GM21423 (cell line): ENCODE results near the gene IKBKG.
"Not testable (repeated sequence)": the region's sequence is repeated elsewhere in the genome, so short reads cannot be mapped to it uniquely, and the experiment has no call there.

Experiments
- ATAC-seq: cut with Tn5 transposase; IDR thresholded peaks from one replicate; pipeline ENCODE4 v1.9.1; 2021; ENCODE audit warnings: mild to moderate bottlenecking, moderate library complexity; ENCODE audit not compliant: unreplicated experiment

The IKBKG gene

GRCh38 chrX:154547245-154548027, at the start of gene IKBKG:
Gene IKBKG (plus strand): TSS chrX:154547620. CDS start chrX:154552003, 4,383 bp downstream.
- ATAC-seq: peak; percentile 81

GRCh38 chrX:154501423-154501822, 46.0 kb upstream of the IKBKG start:
- not testable (repeated sequence) for ATAC-seq

DNA sequence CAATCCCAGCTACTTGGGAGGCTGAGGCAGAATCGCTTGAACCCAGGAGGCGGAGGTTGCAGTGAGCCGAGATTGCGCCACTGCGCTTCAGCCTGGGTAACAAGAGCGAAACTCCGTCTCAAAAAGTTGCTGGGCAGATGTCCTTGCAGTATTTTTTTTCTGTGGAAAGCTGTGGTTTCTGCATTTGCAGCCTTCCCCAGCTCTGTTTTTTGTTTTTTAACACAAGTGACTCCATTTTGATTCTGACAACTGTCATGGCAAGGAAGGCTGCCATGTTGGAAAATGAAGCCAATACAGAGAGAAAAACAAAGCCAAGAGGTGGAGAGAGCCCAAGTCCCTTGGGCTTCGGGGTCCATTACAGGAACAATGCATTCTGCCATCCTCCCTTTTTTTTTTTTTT, 45.3 kb upstream of the IKBKG start:
- no peak for ATAC-seq

- no peak for ATAC-seq
Measured at GRCh38 chrX:154502989-154503388, 44.4 kb upstream of the IKBKG start.

GRCh38 chrX:154505734-154506133, 41.7 kb upstream of the IKBKG start:
- ATAC-seq: no peak

DNA sequence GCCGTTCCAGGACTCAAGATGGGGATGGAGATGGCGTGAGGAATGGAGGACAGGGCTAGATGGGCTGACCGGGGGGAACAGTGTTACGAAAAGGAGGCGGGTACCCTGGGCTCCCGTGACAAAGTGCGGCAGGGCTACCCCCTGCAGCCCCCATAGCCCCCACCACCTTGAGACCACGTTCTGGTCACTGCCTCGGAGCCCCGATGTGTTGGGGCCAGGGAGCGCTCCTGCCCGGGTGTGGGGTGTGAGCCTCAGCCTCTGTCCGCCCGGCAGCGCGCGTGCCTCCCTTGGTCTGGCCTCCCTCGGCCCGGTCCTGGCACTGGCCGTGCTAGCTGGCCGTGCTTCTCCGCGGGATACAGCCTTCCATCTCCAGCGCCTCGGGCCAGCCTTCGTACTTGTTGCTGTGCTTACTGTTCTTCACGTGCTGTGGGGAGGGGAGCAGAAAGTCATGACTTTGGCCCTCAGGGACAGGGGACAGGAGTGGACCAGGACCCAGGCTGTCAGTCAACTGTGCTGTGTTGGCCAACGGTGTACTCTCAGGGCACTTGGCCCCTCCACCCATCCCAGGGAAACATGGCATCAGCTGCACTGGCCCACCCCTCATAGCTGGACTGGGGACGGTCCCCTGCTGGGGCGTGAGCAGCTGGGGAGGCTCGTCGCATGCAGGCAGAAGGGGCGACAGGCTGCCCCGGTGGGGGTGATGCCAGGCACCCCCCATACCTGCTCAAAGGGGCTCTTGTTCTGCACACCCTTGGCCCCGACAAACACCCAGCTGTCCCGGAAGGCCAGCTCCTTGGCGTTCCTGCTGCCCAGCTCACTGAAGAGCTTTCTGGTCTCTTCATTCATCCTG, 40.7 kb upstream of the IKBKG start:
- no peak for ATAC-seq

GRCh38 chrX:154507673-154508383, 39.6 kb upstream of the IKBKG start:
- ATAC-seq: no peak

DNA sequence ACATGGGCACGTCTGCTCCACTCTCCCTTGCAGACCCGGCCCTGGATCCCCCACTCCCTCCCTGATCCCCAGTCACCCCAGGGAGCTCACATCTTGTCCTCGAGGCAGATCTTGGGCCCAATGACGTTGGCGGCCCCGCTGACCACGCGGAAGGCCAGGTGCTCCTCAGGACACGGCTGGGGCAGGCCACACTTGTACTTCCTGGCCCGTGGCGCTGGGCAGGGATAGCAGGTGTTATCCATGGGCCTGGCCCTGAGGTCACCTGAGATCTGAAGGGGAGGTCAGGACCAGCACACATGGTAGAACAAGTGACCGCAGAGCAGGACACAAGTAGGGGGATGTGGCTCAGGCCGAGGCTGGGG, 39.1 kb upstream of the IKBKG start:
- ATAC-seq: no peak

GRCh38 chrX:154509455-154509854, 38.0 kb upstream of the IKBKG start:
- ATAC-seq: no peak

- ATAC-seq: no peak
Measured at GRCh38 chrX:154511761-154512160, 35.7 kb upstream of the IKBKG start.

GRCh38 chrX:154512879-154513553, 34.4 kb upstream of the IKBKG start:
- no peak for ATAC-seq

DNA sequence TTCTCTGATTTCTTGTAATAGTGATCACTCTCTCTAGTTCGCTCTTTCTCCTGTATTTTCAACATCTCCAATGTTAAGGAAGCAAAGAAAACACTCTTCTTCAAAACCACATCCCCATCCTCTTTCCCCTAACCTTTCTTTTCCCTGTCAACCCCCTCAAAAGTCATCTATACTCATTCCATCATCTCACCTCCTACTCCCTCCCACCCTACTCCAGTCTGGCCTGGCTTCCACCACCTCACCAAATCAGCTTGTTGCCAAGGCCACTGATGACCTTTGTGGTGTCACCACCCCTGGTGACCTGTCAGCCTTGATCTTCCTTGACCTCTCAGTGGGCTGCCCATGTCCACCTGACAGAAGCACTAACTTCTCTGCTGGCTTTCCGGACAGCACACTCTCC, 33.7 kb upstream of the IKBKG start:
- ATAC-seq: no peak

DNA sequence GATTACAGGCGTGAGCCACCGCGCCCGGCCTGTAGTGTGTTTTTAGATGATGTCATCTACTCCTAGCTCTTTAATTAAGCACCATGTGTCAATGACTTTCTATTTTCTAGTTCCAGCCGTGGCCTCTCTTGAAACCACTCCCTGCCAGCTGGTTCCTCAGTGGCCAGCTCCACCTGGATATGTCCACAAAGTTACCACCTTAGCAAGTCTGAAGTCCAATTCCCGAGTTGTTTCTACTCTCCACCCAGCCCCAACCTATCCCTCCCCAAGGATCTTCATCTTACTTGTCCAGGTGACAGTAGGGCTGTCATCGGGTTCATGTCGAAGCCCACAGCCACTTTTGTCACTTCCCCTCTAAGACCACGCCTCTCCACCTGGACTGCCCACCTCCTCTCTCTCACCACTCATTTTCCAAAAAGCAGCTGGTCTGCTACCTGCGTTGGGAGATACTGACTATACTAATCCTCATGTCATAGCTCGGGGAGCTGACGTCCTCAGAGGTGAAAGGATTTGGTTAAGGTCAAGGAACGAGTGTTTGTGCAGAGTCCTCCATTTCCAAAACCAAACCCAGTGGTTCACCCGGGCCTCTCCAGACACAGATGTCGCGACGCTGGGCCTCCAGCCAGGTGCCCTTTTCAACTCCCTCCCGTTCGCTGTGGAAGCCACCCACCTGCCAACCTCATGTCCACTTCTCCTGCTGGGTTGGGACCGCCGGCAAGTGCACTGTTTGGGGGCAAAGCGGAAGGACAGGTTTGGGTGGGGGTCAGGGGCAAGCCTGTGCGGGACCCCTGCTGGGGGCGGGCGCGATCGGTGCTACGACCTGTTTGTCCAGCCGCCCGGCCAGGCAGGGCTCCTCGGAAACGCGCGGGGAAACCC, 32.1 kb upstream of the IKBKG start:
- ATAC-seq: no peak

DNA sequence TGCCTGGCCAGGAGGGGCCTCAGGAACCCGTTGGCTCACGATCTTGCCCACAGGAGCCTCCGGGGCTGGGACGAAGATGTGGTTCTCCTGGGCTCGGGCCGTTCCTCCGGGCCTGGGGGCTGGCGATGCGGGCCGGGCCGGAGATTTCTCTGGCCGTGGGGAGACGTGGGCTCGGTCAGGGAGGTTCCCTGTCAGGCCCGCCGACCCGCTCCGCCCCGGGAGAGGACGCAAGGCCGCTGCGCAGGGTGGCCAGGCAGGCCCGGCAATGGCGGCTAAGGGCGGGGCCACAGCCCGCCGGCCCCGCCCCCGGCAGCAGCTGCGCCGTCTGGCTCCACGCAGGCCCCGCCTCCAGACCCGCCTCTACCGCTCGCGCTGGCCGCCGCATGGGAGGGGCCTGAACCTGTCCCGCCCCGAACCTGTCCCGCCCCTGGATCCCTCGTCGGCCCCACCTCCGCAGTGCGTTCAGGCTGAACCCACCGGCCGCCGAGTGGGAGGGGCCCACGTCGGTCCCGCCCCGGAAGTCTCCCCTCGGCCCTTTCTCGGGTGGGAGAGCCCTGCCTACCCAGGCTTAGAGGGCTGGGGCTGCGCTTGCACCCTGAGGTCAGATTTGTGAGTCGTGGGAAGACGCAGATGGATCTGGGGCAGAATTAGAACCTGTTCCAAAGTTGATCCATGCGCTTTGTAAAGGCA, 31.3 kb upstream of the IKBKG start, which contains the start of gene FAM3A:
TSS of gene FAM3A (minus strand) at position 267 of the 690 bp plus-strand sequence. CDS start 460 bp downstream, outside the sequence.
- peak; percentile 94 for ATAC-seq

- no peak for ATAC-seq
Measured at GRCh38 chrX:154516656-154517100, 30.7 kb upstream of the IKBKG start.

DNA sequence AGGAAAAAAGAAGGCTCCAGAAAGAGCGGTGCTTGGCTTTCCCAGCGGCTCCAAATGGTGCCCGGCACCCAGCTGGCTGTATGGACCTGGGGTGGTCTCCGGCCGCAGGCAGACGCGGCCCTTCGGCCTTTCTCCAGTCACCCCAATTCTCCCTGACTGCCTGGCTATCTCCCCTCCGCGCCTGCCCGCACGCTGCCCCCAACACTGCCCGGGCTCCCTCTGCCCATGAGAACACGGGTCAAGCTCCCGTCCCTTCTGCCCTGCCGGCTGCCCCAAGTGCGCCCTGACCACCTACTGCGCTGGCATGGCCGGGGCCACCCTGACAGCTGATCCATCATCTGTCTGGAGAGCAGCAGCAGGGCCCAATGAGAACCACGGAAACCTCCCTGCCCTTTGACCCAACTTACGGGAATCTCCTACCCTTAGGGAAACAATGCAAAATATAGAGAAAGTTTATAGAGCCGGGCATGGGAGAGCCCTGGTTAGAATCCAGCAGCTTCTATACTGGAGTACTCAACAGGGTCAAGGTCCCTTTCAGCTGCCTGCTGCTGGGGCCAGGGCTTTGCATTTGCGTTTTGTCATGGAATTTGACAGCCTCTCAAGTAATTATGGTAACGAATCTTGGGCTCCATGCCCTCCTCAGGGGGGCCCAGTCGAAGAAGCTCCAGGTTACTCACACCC, 30.2 kb upstream of the IKBKG start:
- ATAC-seq: no peak

DNA sequence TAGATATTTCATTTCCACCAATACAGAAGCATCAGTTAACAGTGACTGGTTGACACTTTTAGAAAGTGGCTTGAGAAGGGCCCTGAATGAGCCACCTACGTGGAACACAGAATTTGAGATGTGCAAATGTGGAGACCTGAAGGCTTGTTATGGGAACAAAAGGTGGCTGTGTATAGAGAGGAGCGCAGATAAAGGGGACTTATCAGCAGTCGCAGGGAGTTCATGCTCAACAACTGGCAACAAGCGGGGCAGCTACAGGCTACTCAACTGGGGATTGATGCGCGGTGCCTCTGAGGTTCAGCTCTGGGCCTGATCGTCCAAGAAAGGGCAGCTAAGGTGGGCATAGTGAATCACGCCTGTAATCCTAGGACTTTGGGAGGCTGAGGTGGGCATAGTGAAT, 28.0 kb upstream of the IKBKG start:
- no peak for ATAC-seq

GRCh38 chrX:154525606-154526490, 21.6 kb upstream of the IKBKG start:
- ATAC-seq: no peak
